BLaER1 treated with 17β-estradiol and CSF1 and Interleukin-3, amounts not matched to agents 10 nM and 100 nM (cell line): ENCODE measurements around the gene HAPLN2.

Experiments
- H3K27ac ChIP-seq, 11 experiments: shearing (Covaris generic); formaldehyde crosslinking; 2 replicates each; pipeline ENCODE4 v1.8.1; 2022
- H3K27me3 ChIP-seq, 11 experiments: shearing (Covaris generic); formaldehyde crosslinking; 2 replicates each; pipeline ENCODE4 v1.8.1; 2022
- H3K36me3 ChIP-seq, 11 experiments: shearing (Covaris generic); formaldehyde crosslinking; 2 replicates each; pipeline ENCODE4 v1.8.1; 2022
- H3K4me1 ChIP-seq, 10 experiments: shearing (Covaris generic); formaldehyde crosslinking; 2 replicates each; pipeline ENCODE4 v1.8.1; 2022
- H3K4me2 ChIP-seq, 11 experiments: shearing (Covaris generic); formaldehyde crosslinking; 2 replicates each; pipeline ENCODE4 v1.8.1; 2022
- H3K4me3 ChIP-seq, 10 experiments: shearing (Covaris generic); formaldehyde crosslinking; 2 replicates each; pipeline ENCODE4 v1.8.1; 2022
- H3K9ac ChIP-seq, 11 experiments: shearing (Covaris generic); formaldehyde crosslinking; 2 replicates each; pipeline ENCODE4 v1.8.1; 2022
- H3K9me3 ChIP-seq, 11 experiments: shearing (Covaris generic); formaldehyde crosslinking; replicated peaks in 1 of 11; 2 replicates each; pipeline ENCODE4 v1.8.1; 2022
- H4K20me1 ChIP-seq, 11 experiments: shearing (Covaris generic); formaldehyde crosslinking; 2 replicates each; pipeline ENCODE4 v1.8.1; 2022
- Cebpa-rat ChIP-seq, 11 experiments: shearing (Covaris generic); IDR thresholded peaks; 2 replicates each; pipeline ENCODE4 v1.8.1; 2022

The HAPLN2 gene

DNA sequence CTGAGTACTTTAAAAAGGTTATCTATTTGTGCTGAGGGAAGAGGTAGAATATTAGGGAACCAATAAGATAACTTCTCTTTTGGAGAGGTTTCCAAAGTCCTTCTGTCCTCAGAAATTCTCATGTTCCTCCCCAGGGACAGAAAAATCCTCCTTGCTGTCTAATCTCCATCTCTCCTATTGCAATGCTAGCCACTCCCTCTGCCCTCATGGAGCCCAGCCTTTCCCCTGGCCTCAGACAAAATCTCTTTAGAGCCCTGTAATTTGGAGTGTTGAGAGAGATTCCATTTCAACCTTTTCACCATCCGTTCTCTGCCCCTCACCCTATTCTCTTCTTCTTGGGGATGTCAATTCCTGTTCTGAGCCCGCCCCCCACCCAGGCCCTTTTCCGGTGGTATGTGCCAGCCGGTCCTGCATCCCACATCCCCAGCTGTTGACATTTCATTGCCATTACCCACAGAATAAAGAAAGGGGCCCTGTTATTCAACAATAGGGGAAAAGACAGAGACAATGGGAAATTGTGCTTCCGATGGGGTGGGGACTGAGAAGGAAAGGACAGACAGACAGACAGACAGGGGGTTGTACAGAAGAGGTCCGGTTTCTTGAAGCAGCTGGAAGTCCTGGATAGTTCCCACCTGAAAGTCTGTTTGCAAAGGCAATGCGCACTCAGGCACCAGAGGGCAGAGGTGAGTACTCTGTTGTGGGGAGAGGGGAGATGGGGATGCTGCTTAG, at the start of gene HAPLN2:
Gene HAPLN2, plus strand, starts transcription at position 563 of the 729 bp plus-strand sequence. CDS start 4,076 bp downstream, outside the sequence.
- Histone ChIP-seq H3K4me3 (no peak within 1 kb of the TSS), H3K4me1 (peaks cover 0 to 4% (median 0%) of the 10 kb centered on the region in 10 experiments; a peak in 2 of 20 replicates), H3K9me3 (no peaks in the 10 kb centered on the region), H3K36me3 (no peaks in the 10 kb centered on the region), H3K27ac (no peak within 1 kb of the TSS), H3K27me3 (peaks cover 72 to 100% (median 92%) of the 10 kb centered on the region in 11 experiments), H4K20me1 (peaks cover 0 to 21% (median 10%) of the 10 kb centered on the region in 11 experiments; a peak in 11 of 22 replicates), H3K4me2 (0 out of 22 replicates have a peak within 1 kb of the TSS, but pooled peaks of 1 of the 11 experiments have one; percentile 5), H3K9ac (no peak within 1 kb of the TSS)
- TF ChIP-seq Cebpa-rat (IDR thresholded peaks at IDR 0.05): no peak

DNA sequence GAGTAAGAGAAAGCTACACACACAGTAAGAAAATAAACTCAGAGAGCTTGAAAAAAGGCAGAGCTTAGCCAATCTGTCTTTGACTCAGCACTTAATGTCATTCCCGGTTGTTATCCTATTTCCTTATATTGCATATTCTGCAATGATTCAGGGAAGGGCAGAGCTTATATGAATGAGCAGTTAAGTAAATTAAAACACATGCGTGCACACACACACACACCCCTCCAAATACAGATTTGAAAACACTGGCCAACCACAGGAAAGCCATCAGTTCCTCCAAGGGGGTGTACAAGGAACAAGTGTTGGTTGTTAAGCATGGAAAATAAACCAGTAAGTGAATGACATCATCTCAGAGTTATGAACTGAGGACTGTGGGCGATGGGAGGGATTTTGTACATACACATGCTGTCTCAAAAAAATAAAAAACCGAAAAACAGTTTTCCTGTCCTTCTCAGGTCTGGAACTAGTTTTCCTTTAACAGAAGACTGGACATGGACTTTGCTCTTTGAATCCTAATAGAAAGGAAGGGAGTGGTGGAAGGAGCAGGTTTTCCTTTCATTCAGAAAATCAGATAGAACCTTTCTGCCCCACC, 47.9 kb upstream of the HAPLN2 start:
- H3K4me2 ChIP-seq: peak overlapping the region; percentile 89 to 99 (median 95)
- H4K20me1 ChIP-seq: no peaks in the 10 kb centered on the region
- TF ChIP-seq Cebpa-rat (IDR thresholded peaks at IDR 0.05): no peak
- H3K4me1 ChIP-seq: peaks cover 25 to 37% (median 31%) of the 10 kb centered on the region in 10 experiments
- no peaks in the 10 kb centered on the region for H3K9me3 ChIP-seq
- no peaks in the 10 kb centered on the region for H3K27me3 ChIP-seq
- peak overlapping the region in 10 of 11 experiments; percentile 24 to 84 (median 70); a peak in 16 of 22 replicates for H3K27ac ChIP-seq
- H3K9ac ChIP-seq: peak overlapping the region; percentile 57 to 86 (median 79); a peak in 20 of 22 replicates
- H3K4me3 ChIP-seq: peak overlapping the region; percentile 46 to 85 (median 72)
- peaks cover 0 to 39% (median 31%) of the 10 kb centered on the region in 11 experiments; a peak in 19 of 22 replicates for H3K36me3 ChIP-seq

DNA sequence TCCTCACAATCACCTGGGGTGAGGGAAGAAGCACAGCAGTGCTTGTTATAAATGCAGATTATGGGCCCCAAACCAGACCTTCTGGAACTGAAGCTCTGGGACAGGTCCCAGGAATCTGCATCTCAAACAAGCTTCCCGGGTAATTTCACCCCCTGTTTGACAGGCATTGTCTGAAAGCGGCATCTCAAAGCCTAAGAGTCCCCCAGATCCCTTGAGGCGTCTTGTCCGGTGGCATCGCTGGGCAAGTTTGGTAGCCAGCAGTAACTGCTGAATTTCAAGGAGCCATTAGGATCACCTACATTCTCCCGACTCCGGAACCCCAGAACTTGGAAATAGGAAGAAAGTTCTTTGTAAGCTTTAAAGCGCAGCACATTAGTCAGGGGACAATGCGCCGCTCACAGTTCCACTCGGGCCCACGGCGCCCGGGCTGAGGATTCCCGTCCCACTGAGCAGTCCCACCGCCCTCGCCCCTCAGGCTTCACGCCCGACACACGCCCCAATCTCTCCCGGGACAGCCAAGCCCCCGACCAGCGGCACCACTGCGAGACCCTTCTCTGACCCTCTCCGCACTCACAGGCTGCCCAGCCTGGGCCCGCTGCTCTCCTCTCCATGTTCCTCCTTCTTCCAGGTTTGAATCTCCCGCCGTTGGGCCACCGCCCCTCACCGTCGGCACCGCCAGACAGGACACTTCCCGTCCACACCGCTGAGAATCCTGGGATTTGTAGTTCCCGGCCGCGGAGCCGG, 47.1 kb upstream of the HAPLN2 start, which contains the start of gene IQGAP3:
Gene IQGAP3, minus strand, starts transcription at position 647 of the 744 bp plus-strand sequence. Its CDS starts 36 bp downstream, at position 611.
- peaks cover 25 to 37% (median 31%) of the 10 kb centered on the region in 10 experiments for H3K4me1 ChIP-seq
- H3K27me3 ChIP-seq: no peaks in the 10 kb centered on the region
- H3K9me3 ChIP-seq: no peaks in the 10 kb centered on the region
- no peak for TF ChIP-seq Cebpa-rat (IDR thresholded peaks at IDR 0.05)
- peak within 1 kb of the TSS; percentile 89 to 99 (median 95) for H3K4me2 ChIP-seq
- H3K9ac ChIP-seq: peak within 1 kb of the TSS; percentile 57 to 86 (median 79); a peak in 20 of 22 replicates
- H3K27ac ChIP-seq: peak within 1 kb of the TSS in 10 of 11 experiments; percentile 1 to 84 (median 70); a peak in 17 of 22 replicates
- peak within 1 kb of the TSS; percentile 46 to 85 (median 72) for H3K4me3 ChIP-seq
- peaks cover 0 to 36% (median 27%) of the 10 kb centered on the region in 11 experiments; a peak in 19 of 22 replicates for H3K36me3 ChIP-seq
- H4K20me1 ChIP-seq: no peaks in the 10 kb centered on the region

DNA sequence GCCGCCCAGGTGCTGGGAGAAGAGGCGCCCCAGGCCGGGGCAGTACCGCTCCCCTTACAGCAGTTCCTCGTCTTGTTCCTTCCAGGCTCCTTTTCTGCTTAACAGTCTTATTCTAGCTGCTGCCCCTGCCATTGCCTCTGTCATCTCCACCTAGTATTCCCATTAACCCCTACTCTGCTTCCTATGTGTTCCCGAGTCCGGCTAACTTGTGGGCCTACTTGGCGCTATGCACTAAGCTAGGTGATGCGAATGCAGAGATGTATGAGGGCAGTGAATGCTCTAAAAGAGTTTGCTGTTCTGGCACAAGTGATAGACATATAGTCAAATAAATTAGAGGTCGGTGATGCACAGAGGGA, 46.6 kb upstream of the HAPLN2 start:
- Histone ChIP-seq H4K20me1 (no peaks in the 10 kb centered on the region), H3K9ac (peak overlapping the region; percentile 57 to 86 (median 79); a peak in 18 of 22 replicates), H3K4me3 (peak overlapping the region; percentile 46 to 85 (median 72)), H3K4me2 (peak overlapping the region; percentile 89 to 99 (median 95)), H3K27ac (peak overlapping the region in 4 of 11 experiments; percentile 73 to 84 (median 78); a peak in 6 of 22 replicates), H3K9me3 (no peaks in the 10 kb centered on the region), H3K27me3 (no peaks in the 10 kb centered on the region), H3K36me3 (peaks cover 0 to 31% (median 22%) of the 10 kb centered on the region in 11 experiments; a peak in 19 of 22 replicates), H3K4me1 (peaks cover 28 to 42% (median 33%) of the 10 kb centered on the region in 10 experiments)
- no peak for TF ChIP-seq Cebpa-rat (IDR thresholded peaks at IDR 0.05)

DNA sequence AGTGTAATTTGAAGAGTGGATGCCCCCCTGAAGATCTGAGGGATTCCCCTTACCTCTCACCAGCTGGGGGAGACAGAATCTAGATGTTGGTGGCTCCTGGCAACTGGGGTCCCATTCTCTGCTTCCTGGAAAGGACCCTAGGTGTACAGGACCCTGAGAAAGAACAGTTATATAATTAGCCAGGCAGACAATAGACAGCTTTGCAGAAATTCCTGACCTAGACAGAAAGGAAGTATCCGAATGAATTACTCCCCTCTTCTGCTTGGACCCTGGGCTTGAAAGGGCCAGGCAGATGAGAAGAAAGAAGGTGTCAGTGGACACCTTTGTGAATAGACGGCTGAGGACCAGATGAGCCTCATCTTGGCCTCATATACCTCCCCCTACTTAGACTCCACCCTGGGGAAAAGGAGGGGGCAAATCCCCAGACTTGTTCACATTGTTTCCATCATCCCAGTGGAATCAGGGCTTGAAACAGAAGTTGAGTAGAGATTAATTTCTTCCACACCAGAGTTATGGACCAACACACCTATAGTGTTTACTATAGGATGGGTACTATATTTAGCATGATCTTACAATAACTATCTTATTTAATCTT, 45.1 kb upstream of the HAPLN2 start:
- H3K27ac ChIP-seq: no peak overlapping the region
- H4K20me1 ChIP-seq: no peaks in the 10 kb centered on the region
- H3K9ac ChIP-seq: no peak overlapping the region
- H3K27me3 ChIP-seq: no peaks in the 10 kb centered on the region
- TF ChIP-seq Cebpa-rat (IDR thresholded peaks at IDR 0.05): no peak
- no peaks in the 10 kb centered on the region for H3K9me3 ChIP-seq
- H3K4me3 ChIP-seq: no peak overlapping the region
- peaks cover 0 to 16% (median 7%) of the 10 kb centered on the region in 11 experiments; a peak in 15 of 22 replicates for H3K36me3 ChIP-seq
- H3K4me1 ChIP-seq: peaks cover 39 to 57% (median 46%) of the 10 kb centered on the region in 10 experiments
- H3K4me2 ChIP-seq: no peak overlapping the region

DNA sequence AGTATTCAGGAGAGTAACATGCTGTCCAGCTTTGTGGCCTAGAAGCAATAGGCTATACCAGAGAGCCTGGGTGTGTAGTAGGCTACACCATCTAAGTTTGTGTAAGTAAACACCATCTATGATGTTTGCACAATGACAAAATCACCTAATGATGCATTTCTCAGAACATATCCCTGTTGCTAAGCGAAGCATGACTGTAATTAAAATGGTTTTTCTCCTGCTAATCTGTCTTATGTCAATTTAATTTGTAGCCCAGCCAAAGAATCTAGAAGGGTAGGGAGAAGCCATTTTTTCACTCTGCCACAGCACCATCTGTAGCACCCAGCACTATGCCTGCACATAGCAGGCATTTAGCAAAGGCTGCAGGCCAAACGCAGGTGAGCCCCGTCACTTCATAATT, 41.7 kb upstream of the HAPLN2 start:
- Histone ChIP-seq H3K36me3 (no peaks in the 10 kb centered on the region), H3K4me3 (no peak overlapping the region), H3K9me3 (no peaks in the 10 kb centered on the region), H4K20me1 (no peaks in the 10 kb centered on the region), H3K9ac (peak overlapping the region in 3 of 11 experiments; percentile 21 to 25 (median 23); a peak in 2 of 22 replicates), H3K27ac (peak overlapping the region in 4 of 11 experiments; percentile 1 to 45 (median 30); a peak in 4 of 22 replicates), H3K4me2 (peak overlapping the region in 9 of 11 experiments; percentile 23 to 46 (median 40); a peak in 15 of 22 replicates), H3K4me1 (peaks cover 46 to 65% (median 55%) of the 10 kb centered on the region in 10 experiments), H3K27me3 (no peaks in the 10 kb centered on the region)
- TF ChIP-seq Cebpa-rat (IDR thresholded peaks at IDR 0.05): no peak

DNA sequence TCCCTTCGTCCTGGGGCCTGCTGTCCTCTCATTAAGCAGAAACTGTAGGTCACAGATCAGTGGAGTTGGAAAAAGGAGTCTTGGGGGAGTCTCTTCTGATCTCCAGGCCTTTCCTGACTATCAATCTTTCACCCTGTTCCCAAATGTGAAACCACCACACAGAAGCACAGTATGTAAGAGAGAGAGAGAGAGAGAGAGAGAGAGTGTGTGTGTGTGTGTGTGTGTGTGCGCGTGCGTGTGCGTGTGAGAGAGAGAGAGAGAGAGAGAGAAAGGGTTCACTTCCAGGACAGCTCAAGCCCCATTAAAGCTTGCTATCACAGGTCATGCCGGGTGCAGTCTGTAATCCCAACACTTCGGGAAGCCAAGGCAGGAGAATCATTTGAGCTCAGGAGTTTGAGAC, 41.2 kb upstream of the HAPLN2 start:
- Histone ChIP-seq H3K36me3 (0 out of 22 replicates have a peak, but pooled peaks cover 0 to under 1% (median 0%) of the 10 kb centered on the region in 11 experiments), H3K27ac (peak overlapping the region in 4 of 11 experiments; percentile 1 to 45 (median 30); a peak in 4 of 22 replicates), H4K20me1 (no peaks in the 10 kb centered on the region; a peak in 1 of 22 replicates), H3K4me2 (peak overlapping the region in 9 of 11 experiments; percentile 23 to 46 (median 40); a peak in 17 of 22 replicates), H3K9me3 (no peaks in the 10 kb centered on the region), H3K4me3 (no peak overlapping the region), H3K27me3 (no peaks in the 10 kb centered on the region), H3K4me1 (peaks cover 51 to 65% (median 55%) of the 10 kb centered on the region in 10 experiments), H3K9ac (peak overlapping the region in 3 of 11 experiments; percentile 21 to 25 (median 23); a peak in 2 of 22 replicates)
- TF ChIP-seq Cebpa-rat (IDR thresholded peaks at IDR 0.05): no peak

DNA sequence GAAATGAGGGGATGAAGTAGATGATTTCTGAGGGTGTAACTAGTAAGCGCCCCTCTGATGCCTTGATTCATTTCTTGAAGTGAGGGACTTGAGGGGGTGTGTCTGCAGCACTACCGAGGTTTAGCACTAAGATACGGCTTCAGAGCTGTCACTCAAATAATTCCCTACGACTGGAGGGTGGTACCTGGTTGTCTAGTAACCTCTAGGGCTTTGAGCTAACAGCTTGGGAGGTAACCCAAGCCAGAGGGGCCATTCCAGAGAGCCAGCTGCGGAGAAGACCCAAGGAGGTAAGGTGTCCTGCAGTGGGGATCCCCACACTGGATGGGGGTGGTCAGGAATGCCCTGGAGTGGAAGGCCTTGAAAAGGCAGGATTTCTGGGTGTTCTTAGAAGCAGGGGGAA, 39.7 kb upstream of the HAPLN2 start, which contains the start of gene TTC24:
Gene TTC24, plus strand, starts transcription at position 252 of the 400 bp plus-strand sequence. CDS start 1,642 bp downstream, outside the sequence.
- peak within 1 kb of the TSS; percentile 22 to 99 (median 94); a peak in 20 of 22 replicates for H3K27ac ChIP-seq
- H3K9ac ChIP-seq: peak within 1 kb of the TSS; percentile 19 to 91 (median 55); a peak in 19 of 22 replicates
- H3K36me3 ChIP-seq: peaks cover 0 to 6% (median under 1%) of the 10 kb centered on the region in 11 experiments; a peak in 9 of 22 replicates
- peaks cover 63 to 71% (median 66%) of the 10 kb centered on the region in 10 experiments for H3K4me1 ChIP-seq
- H4K20me1 ChIP-seq: peaks cover 0 to 3% (median under 1%) of the 10 kb centered on the region in 11 experiments; a peak in 7 of 22 replicates
- H3K9me3 ChIP-seq: no peaks in the 10 kb centered on the region
- H3K4me2 ChIP-seq: peak within 1 kb of the TSS; percentile 92 to 99 (median 96)
- H3K4me3 ChIP-seq: no peak within 1 kb of the TSS
- no peak for TF ChIP-seq Cebpa-rat (IDR thresholded peaks at IDR 0.05)
- no peaks in the 10 kb centered on the region for H3K27me3 ChIP-seq
